ENCODE results near the gene GLI3. TPM values are rescaled to one million over a fixed set of nuclear protein-coding genes. Genes with fewer than 3 reads are reported as not detected.

GLI3 gene
- total RNA-seq, 1 donor from 2014 or later: 9.0 TPM

DNA sequence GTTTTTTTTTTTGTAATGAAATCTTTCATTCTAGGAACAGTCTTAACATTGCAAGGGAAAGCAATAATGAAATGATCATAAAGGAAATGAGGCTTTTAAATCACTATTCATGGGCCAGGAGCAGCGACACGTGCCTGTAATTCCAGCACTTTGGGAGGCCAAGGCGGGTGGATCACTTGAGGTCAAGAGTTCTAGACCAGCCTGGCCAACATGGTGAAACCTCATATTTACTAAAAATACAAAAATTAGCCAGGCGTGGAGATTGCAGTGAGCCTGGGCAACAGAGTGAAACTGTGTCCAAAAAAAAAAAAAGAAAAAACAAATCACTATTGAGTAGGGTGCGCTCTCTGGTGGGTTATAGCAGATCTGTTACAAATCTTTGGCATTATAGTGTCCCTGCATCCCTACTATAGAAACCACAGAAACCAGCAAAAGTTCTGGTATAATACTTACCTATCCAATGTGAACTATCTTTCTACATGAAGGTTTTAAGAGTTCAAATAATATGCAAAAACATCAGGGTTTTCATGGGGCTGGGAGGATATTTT lies 72.1 kb downstream of the GLI3 start:
- Mint-ChIP-seq H3K27me3 (no peaks in the 10 kb centered on the region), H3K4me3 (ENCODE audit: low read depth) (no peak overlapping the region), H3K36me3 (ENCODE audit: insufficient read depth) (no peaks in the 10 kb centered on the region), H3K27ac (no peak overlapping the region), H3K4me1 (ENCODE audit: low read depth) (peaks cover 15% of the 10 kb centered on the region), H3K9me3 (ENCODE audit: low read depth) (no peaks in the 10 kb centered on the region)
- DNase-seq (ENCODE audit: low spot score, unreplicated experiment): no peak
- TF ChIP-seq, protein P1, sequence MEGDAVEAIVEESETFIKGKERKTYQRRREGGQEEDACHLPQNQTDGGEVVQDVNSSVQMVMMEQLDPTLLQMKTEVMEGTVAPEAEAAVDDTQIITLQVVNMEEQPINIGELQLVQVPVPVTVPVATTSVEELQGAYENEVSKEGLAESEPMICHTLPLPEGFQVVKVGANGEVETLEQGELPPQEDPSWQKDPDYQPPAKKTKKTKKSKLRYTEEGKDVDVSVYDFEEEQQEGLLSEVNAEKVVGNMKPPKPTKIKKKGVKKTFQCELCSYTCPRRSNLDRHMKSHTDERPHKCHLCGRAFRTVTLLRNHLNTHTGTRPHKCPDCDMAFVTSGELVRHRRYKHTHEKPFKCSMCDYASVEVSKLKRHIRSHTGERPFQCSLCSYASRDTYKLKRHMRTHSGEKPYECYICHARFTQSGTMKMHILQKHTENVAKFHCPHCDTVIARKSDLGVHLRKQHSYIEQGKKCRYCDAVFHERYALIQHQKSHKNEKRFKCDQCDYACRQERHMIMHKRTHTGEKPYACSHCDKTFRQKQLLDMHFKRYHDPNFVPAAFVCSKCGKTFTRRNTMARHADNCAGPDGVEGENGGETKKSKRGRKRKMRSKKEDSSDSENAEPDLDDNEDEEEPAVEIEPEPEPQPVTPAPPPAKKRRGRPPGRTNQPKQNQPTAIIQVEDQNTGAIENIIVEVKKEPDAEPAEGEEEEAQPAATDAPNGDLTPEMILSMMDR (IDR thresholded peaks at IDR 0.05; ENCODE audit: unreplicated experiment): no peak

DNA sequence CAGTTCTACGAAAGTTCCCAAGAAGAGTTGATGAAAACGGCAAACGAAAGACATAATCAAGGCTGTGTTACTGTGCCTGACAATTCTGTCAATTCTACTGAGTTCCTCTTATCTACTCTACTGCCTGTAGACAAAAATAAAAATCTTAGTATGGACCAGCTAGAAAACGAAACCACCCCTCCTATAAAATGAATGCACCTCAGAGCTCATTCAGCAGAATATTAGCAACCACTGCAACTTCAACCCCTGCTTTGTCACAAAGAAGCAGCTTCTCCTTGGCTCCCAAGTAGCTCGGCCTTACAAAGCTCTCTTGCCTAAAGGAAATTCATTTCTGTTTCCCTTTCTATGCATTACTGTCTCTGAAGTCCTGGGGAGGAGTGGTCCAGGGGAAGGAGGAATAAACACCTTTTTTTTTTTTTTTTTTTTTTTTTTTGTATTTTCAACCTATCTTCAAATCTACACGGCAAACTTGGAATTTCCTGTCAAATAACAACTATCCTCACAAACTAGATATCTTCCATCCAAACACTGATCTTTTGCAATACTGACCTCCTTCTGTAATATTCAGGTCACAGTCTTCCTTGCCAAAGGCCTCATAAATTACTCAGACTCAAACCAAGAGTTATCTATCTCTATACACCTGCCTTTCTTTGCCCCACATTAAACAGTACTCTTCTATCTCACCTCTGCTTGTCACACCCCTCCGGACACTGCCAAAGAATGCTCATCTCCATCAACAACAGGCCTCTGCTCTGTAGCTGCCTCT lies 74.3 kb downstream of the GLI3 start:
- DNase-seq (ENCODE audit: low spot score, unreplicated experiment): no peak
- Mint-ChIP-seq H3K9me3 (ENCODE audit: low read depth) (no peaks in the 10 kb centered on the region), H3K4me3 (ENCODE audit: low read depth) (no peak overlapping the region), H3K27ac (no peak overlapping the region), H3K4me1 (ENCODE audit: low read depth) (peaks cover 17% of the 10 kb centered on the region), H3K36me3 (ENCODE audit: insufficient read depth) (no peaks in the 10 kb centered on the region), H3K27me3 (no peaks in the 10 kb centered on the region)
- TF ChIP-seq, protein P1 (IDR thresholded peaks at IDR 0.05; ENCODE audit: unreplicated experiment): no peak

- no peak overlapping the region for H3K27ac Mint-ChIP-seq
- H3K4me1 Mint-ChIP-seq (ENCODE audit: low read depth): peaks cover 17% of the 10 kb centered on the region
- TF ChIP-seq, protein P1 (IDR thresholded peaks at IDR 0.05; ENCODE audit: unreplicated experiment): no peak
- H3K27me3 Mint-ChIP-seq: no peaks in the 10 kb centered on the region
- no peak for DNase-seq (ENCODE audit: low spot score, unreplicated experiment)
- H3K4me3 Mint-ChIP-seq (ENCODE audit: low read depth): no peak overlapping the region
- H3K9me3 Mint-ChIP-seq (ENCODE audit: low read depth): no peaks in the 10 kb centered on the region
- no peaks in the 10 kb centered on the region for H3K36me3 Mint-ChIP-seq (ENCODE audit: insufficient read depth)
Observed at GRCh38 chr7:42161719-42162118, 75.3 kb downstream of the GLI3 start.

- H3K27ac Mint-ChIP-seq: no peak overlapping the region
- no peaks in the 10 kb centered on the region for H3K27me3 Mint-ChIP-seq
- H3K36me3 Mint-ChIP-seq (ENCODE audit: insufficient read depth): no peaks in the 10 kb centered on the region
- no peaks in the 10 kb centered on the region for H3K9me3 Mint-ChIP-seq (ENCODE audit: low read depth)
- DNase-seq (ENCODE audit: low spot score, unreplicated experiment): no peak
- peaks cover 21% of the 10 kb centered on the region for H3K4me1 Mint-ChIP-seq (ENCODE audit: low read depth)
- TF ChIP-seq, protein P1 (IDR thresholded peaks at IDR 0.05; ENCODE audit: unreplicated experiment): no peak
- no peak overlapping the region for H3K4me3 Mint-ChIP-seq (ENCODE audit: low read depth)
Observed at GRCh38 chr7:42161110-42161509, 75.9 kb downstream of the GLI3 start.

DNA sequence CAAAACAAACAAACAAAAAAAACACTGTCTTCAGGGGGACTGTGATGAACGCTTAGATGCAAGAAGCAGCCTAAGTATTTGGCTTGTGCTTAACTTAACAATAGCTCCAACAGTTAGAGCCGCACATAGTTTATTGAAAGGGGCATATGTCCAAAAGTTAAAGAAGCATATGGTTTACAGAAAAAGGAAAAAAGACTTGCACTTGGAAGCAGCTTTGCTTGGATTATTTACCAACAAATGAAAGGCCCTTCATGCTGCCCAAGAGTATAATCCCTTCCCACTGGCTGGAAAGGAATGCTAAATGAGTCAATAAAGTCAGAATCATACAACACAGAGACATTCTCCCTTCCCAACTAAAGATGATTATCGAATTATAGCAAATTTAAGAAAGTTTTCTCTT lies 77.9 kb downstream of the GLI3 start:
- H3K9me3 Mint-ChIP-seq (ENCODE audit: low read depth): no peaks in the 10 kb centered on the region
- H3K4me3 Mint-ChIP-seq (ENCODE audit: low read depth): no peak overlapping the region
- H3K27me3 Mint-ChIP-seq: no peaks in the 10 kb centered on the region
- DNase-seq (ENCODE audit: low spot score, unreplicated experiment): no peak
- peaks cover 37% of the 10 kb centered on the region for H3K4me1 Mint-ChIP-seq (ENCODE audit: low read depth)
- no peaks in the 10 kb centered on the region for H3K36me3 Mint-ChIP-seq (ENCODE audit: insufficient read depth)
- TF ChIP-seq, protein P1 (IDR thresholded peaks at IDR 0.05; ENCODE audit: unreplicated experiment): no peak
- H3K27ac Mint-ChIP-seq: no peak overlapping the region
